ENCODE results near the gene TRIM65. TPM values are rescaled to one million over a fixed set of nuclear protein-coding genes. Genes with fewer than 3 reads are reported as not detected.

TRIM65 gene
- total RNA-seq = 32.2 and 32.6 TPM in 2 replicates

GRCh38 chr17:75896415-75897159, at the start of gene TRIM65:
TSS of gene TRIM65 (minus strand) at chr17:75896951. CDS start at chr17:75896937, 14 bp downstream.
- peak; percentile 39 for DNase-seq (ENCODE audit: low read depth, low spot score)

GRCh38 chr17:75945211-75945610, 48.5 kb upstream of the TRIM65 start:
- no peak for DNase-seq (ENCODE audit: low read depth, low spot score)

GRCh38 chr17:75943491-75943890, 46.7 kb upstream of the TRIM65 start:
- DNase-seq (ENCODE audit: low read depth, low spot score) = no peak

- no peak for DNase-seq (ENCODE audit: low read depth, low spot score)
These were observed 45.7 kb upstream of the TRIM65 start for GRCh38 chr17:75942473-75942872.

- DNase-seq (ENCODE audit: low read depth, low spot score) = no peak
These were observed 44.7 kb upstream of the TRIM65 start for GRCh38 chr17:75941442-75941819.

GRCh38 chr17:75940727-75941441, 44.1 kb upstream of the TRIM65 start, which contains the start of gene FBF1:
TSS of gene FBF1 (minus strand) at chr17:75941042. CDS start at chr17:75938149, 2,893 bp downstream.
- DNase-seq (ENCODE audit: low read depth, low spot score) = peak; percentile 75

GRCh38 chr17:75937652-75938051, 40.9 kb upstream of the TRIM65 start:
- DNase-seq (ENCODE audit: low read depth, low spot score) = no peak

GRCh38 chr17:75933808-75934207, 37.1 kb upstream of the TRIM65 start:
- DNase-seq (ENCODE audit: low read depth, low spot score) = no peak

GRCh38 chr17:75932852-75933251, 36.1 kb upstream of the TRIM65 start:
- no peak for DNase-seq (ENCODE audit: low read depth, low spot score)

GRCh38 chr17:75931062-75931461, 34.3 kb upstream of the TRIM65 start:
- no peak for DNase-seq (ENCODE audit: low read depth, low spot score)

- no peak for DNase-seq (ENCODE audit: low read depth, low spot score)
These were observed 30.7 kb upstream of the TRIM65 start for GRCh38 chr17:75927286-75927922.

GRCh38 chr17:75926456-75926855, 29.7 kb upstream of the TRIM65 start:
- DNase-seq (ENCODE audit: low read depth, low spot score) = no peak

GRCh38 chr17:75925912-75926311, 29.2 kb upstream of the TRIM65 start:
- DNase-seq (ENCODE audit: low read depth, low spot score) = no peak

- no peak for DNase-seq (ENCODE audit: low read depth, low spot score)
These were observed 28.4 kb upstream of the TRIM65 start for GRCh38 chr17:75925103-75925502.

GRCh38 chr17:75922963-75923874, 26.5 kb upstream of the TRIM65 start:
- no peak for DNase-seq (ENCODE audit: low read depth, low spot score)

- no peak for DNase-seq (ENCODE audit: low read depth, low spot score)
These were observed 25.6 kb upstream of the TRIM65 start for GRCh38 chr17:75922173-75922961.

GRCh38 chr17:75921596-75921995, 24.8 kb upstream of the TRIM65 start:
- no peak for DNase-seq (ENCODE audit: low read depth, low spot score)

- no peak for DNase-seq (ENCODE audit: low read depth, low spot score)
These were observed 23.4 kb upstream of the TRIM65 start for GRCh38 chr17:75920045-75920560.

GRCh38 chr17:75919611-75920010, 22.9 kb upstream of the TRIM65 start:
- no peak for DNase-seq (ENCODE audit: low read depth, low spot score)

GRCh38 chr17:75917917-75918445, 21.2 kb upstream of the TRIM65 start:
- DNase-seq (ENCODE audit: low read depth, low spot score) = no peak
